Measurements from ENCODE around the gene IL36B. TPM values are rescaled to one million over a fixed set of nuclear protein-coding genes. Genes with fewer than 3 reads are reported as not detected.

Gene IL36B
- total RNA-seq, 1 donor from 2014 or later: not detected

DNA sequence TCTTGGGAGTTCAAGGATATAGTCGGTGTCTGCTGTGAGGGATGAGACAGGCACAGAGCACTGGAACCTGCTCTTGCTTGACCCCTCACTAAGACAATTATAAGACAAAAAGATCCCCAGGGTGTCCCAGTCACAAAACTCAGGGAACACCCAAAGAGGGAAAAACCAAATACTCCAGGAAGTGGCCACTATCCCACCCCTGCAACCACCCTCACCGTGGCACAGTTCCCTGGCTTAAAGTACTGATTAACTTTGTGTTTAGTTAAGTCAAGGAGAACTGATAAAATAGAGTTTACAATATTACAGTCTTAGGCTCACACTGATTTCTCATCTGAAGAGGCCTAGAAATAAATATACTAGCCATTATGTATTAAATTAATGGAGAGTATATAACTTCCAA, 13.5 kb downstream of the IL36B start:
- TF ChIP-seq, protein P1, sequence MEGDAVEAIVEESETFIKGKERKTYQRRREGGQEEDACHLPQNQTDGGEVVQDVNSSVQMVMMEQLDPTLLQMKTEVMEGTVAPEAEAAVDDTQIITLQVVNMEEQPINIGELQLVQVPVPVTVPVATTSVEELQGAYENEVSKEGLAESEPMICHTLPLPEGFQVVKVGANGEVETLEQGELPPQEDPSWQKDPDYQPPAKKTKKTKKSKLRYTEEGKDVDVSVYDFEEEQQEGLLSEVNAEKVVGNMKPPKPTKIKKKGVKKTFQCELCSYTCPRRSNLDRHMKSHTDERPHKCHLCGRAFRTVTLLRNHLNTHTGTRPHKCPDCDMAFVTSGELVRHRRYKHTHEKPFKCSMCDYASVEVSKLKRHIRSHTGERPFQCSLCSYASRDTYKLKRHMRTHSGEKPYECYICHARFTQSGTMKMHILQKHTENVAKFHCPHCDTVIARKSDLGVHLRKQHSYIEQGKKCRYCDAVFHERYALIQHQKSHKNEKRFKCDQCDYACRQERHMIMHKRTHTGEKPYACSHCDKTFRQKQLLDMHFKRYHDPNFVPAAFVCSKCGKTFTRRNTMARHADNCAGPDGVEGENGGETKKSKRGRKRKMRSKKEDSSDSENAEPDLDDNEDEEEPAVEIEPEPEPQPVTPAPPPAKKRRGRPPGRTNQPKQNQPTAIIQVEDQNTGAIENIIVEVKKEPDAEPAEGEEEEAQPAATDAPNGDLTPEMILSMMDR (IDR thresholded peaks at IDR 0.05): no peak
- no peak for DNase-seq (ENCODE audit: extremely low spot score, unreplicated experiment)
- Mint-ChIP-seq H3K36me3 (ENCODE audit: unreplicated experiment) (no peaks in the 10 kb centered on the region), H3K27me3 (ENCODE audit: unreplicated experiment) (peaks cover 72% of the 10 kb centered on the region), H3K27ac (ENCODE audit: unreplicated experiment) (no peak overlapping the region), H3K4me3 (ENCODE audit: unreplicated experiment) (no peak overlapping the region), H3K9me3 (ENCODE audit: unreplicated experiment) (no peaks in the 10 kb centered on the region), H3K4me1 (ENCODE audit: unreplicated experiment) (no peaks in the 10 kb centered on the region)

DNA sequence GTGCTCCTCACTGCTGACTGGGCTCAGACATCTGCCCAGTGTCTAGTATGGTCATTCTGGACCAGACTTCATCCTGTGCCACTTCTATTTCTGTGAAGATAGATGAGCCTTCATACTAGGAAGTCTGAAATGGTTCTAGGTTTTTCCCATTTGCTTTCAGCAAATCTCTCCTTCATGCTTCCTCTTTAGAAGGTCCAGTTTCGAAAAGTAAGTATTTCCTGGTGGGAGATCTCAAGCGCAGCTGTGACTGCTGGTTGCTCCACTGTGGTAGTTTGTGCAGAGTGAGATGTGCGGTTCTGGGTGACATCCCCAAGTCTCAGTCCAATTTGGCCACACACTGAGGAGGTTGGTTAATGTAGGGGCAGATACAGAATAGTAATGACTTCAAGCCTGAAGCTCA, 14.4 kb downstream of the IL36B start:
- H3K27me3 Mint-ChIP-seq (ENCODE audit: unreplicated experiment): peaks cover 72% of the 10 kb centered on the region

DNA sequence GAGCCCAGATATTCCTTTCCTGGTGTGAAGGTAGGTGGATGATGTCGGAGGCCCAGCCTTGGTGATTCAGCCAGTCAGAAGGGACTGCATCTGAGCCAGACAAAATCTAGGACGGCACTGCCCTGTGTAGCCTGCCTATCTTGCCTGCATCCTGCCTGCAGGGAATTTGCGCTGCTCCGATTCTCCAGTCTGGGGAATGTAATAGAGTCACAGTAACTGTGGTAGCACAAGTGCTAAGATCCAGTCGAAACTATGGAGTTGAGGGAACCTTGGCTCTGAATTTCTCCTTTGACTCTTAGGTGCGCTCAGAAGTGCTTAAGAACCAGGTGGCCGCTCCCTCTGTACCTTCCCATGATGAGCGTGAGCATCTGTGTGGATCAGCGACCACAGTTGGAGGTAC, 15.9 kb downstream of the IL36B start:
- Mint-ChIP-seq H3K36me3 (ENCODE audit: unreplicated experiment) (no peaks in the 10 kb centered on the region), H3K9me3 (ENCODE audit: unreplicated experiment) (no peaks in the 10 kb centered on the region), H3K27me3 (ENCODE audit: unreplicated experiment) (peaks cover 71% of the 10 kb centered on the region), H3K4me1 (ENCODE audit: unreplicated experiment) (no peaks in the 10 kb centered on the region), H3K27ac (ENCODE audit: unreplicated experiment) (no peak overlapping the region), H3K4me3 (ENCODE audit: unreplicated experiment) (no peak overlapping the region)
- peak; percentile 72 for DNase-seq (ENCODE audit: extremely low spot score, unreplicated experiment)
- TF ChIP-seq, protein P1 (IDR thresholded peaks at IDR 0.05): no peak

More for the DNA sequence above, 14.4 kb downstream of the IL36B start:
- TF ChIP-seq, protein P1 (IDR thresholded peaks at IDR 0.05): no peak
- peak; percentile 13 for DNase-seq (ENCODE audit: extremely low spot score, unreplicated experiment)
- Mint-ChIP-seq H3K4me3 (ENCODE audit: unreplicated experiment) (no peak overlapping the region), H3K9me3 (ENCODE audit: unreplicated experiment) (no peaks in the 10 kb centered on the region), H3K27ac (ENCODE audit: unreplicated experiment) (no peak overlapping the region), H3K36me3 (ENCODE audit: unreplicated experiment) (no peaks in the 10 kb centered on the region), H3K4me1 (ENCODE audit: unreplicated experiment) (no peaks in the 10 kb centered on the region)

DNA sequence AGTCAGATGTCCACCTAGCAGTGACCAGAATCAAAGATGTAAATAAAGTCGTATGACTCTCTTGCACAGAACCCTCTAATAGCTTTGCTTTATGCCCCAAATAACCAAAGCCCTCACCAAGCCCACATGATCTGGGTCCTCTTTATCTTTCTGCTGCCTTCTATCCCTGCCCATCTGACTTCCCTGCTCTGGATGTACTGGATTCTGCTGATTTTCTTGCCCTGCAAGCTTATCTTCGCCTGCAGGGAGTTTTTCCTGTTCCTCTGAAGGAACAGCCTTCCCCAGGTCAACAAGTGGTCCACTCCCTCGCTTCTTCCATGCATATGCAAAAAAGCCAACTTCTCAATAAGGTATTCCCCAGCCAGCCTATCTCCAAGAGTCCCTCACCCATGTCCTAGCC, 18.7 kb downstream of the IL36B start:
- Mint-ChIP-seq H3K9me3 (ENCODE audit: unreplicated experiment) (no peaks in the 10 kb centered on the region), H3K27ac (ENCODE audit: unreplicated experiment) (no peak overlapping the region), H3K27me3 (ENCODE audit: unreplicated experiment) (peaks cover 69% of the 10 kb centered on the region), H3K36me3 (ENCODE audit: unreplicated experiment) (no peaks in the 10 kb centered on the region), H3K4me1 (ENCODE audit: unreplicated experiment) (no peaks in the 10 kb centered on the region), H3K4me3 (ENCODE audit: unreplicated experiment) (no peak overlapping the region)
- TF ChIP-seq, protein P1 (IDR thresholded peaks at IDR 0.05): no peak
- DNase-seq (ENCODE audit: extremely low spot score, unreplicated experiment): no peak

DNA sequence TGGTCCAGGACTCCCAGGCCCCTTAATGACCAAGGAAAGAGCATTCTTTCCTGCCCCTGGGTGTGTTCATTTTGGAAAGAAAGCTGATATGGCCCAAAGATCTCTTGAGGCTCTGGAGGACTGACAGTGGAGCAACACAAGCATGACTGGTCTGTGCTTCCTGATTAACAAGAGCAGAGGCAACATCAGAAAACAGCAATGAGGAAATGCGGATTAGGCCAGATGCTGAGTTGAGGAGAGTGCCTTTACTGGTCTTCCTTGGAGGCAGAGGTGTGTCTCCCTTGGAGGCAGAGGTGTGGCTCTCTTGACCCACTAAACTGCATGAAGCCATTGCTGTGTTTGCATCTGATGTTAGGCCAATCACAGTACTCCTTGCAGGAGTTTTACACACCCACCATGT, 19.9 kb downstream of the IL36B start:
- no peak for DNase-seq (ENCODE audit: extremely low spot score, unreplicated experiment)
- Mint-ChIP-seq H3K27ac (ENCODE audit: unreplicated experiment) (no peak overlapping the region), H3K9me3 (ENCODE audit: unreplicated experiment) (no peaks in the 10 kb centered on the region), H3K27me3 (ENCODE audit: unreplicated experiment) (peaks cover 72% of the 10 kb centered on the region), H3K4me3 (ENCODE audit: unreplicated experiment) (no peak overlapping the region), H3K4me1 (ENCODE audit: unreplicated experiment) (no peaks in the 10 kb centered on the region), H3K36me3 (ENCODE audit: unreplicated experiment) (no peaks in the 10 kb centered on the region)
- TF ChIP-seq, protein P1 (IDR thresholded peaks at IDR 0.05): no peak
